Measurements from ENCODE around the gene NOVA2.

Gene NOVA2

GRCh38 chr19:45889210-45889885 is 84.3 kb downstream of the NOVA2 start:
- no peak for DNase-seq

GRCh38 chr19:45887200-45887710 is 86.4 kb downstream of the NOVA2 start:
- no peak for DNase-seq

- peak; percentile 94 for DNase-seq
Observed at GRCh38 chr19:45886427-45887199, 87.1 kb downstream of the NOVA2 start.

- peak; percentile 96 for DNase-seq
Observed at GRCh38 chr19:45885556-45886426, 87.9 kb downstream of the NOVA2 start, which contains the start of gene IRF2BP1. Gene IRF2BP1 (minus strand): TSS chr19:45886141. CDS start chr19:45885774, 367 bp downstream.

- peak; percentile 42 for DNase-seq
Observed at GRCh38 chr19:45884682-45885555, 88.7 kb downstream of the NOVA2 start.

GRCh38 chr19:45883881-45884681 is 89.6 kb downstream of the NOVA2 start:
- no peak for DNase-seq
